GM12878 (cell line): ENCODE data around the gene CCDC134. TPM values are rescaled to one million over a fixed set of nuclear protein-coding genes. Genes with fewer than 3 reads are reported as not detected.

Experiments
- ATAC-seq: fragments of 200-7000 bp; cut with Tn5 transposase; 3 replicates; pipeline ENCODE4 v1.9.1; 2020; ENCODE audit warnings: mild to moderate bottlenecking, moderate library complexity
- BruUV-seq: library from RNA; stranded (reverse); fragments of 400-500 nt; replicated peaks from 2 replicates; lab custom pipeline; 2021; lab: Mats Ljungman, UMichigan
- CTCF ChIA-PET: fragments of 300-600 bp; sonication (Branson Sonifier 250); formaldehyde crosslinking; extraction: SDS; loops from one replicate; lab custom pipeline; 2021; ENCODE audit warnings: inconsistent platforms; lab: Yijun Ruan, JAX
- POLR2A ChIA-PET: fragments of 350-600 bp; formaldehyde crosslinking; extraction: SDS; loops from one replicate; lab custom pipeline; 2021; ENCODE audit warnings: inconsistent platforms; lab: Charles Lee
- RAD21 ChIA-PET: fragments of 300-600 bp; sonication (Branson Sonifier 250); formaldehyde crosslinking; loops from one replicate; lab custom pipeline; 2023; ENCODE audit warnings: antibody characterized with exemption; ENCODE audit not compliant: unreplicated experiment; lab: Charles Lee
- SMC1A ChIA-PET: fragments of 300-600 bp; sonication (Branson Sonifier 250); formaldehyde crosslinking; loops from one replicate; lab custom pipeline; 2023; ENCODE audit not compliant: unreplicated experiment, uncharacterized antibody; lab: Charles Lee
- DNase-seq: peaks from one replicate; pipeline ENCODE4 v3.0.0-alpha.2; 2011; ENCODE audit warnings: low read depth, low spot score
- FAIRE-seq: peaks from 3 replicates; lab custom pipeline; 2011; peaks lifted over from hg19 to GRCh38; lab: Jason Lieb, UNC
- H2AFZ ChIP-seq: 2 replicates; pipeline ENCODE4 v1.6.0; 2011; ENCODE audit warnings: low read depth, low read length, control low read depth; ENCODE audit not compliant: control insufficient read depth
- H3K27ac ChIP-seq: 2 replicates; pipeline ENCODE4 v1.5.1; 2011; ENCODE audit warnings: control low read depth; ENCODE audit not compliant: control insufficient read depth, insufficient read depth
- H3K27me3 ChIP-seq, 2 experiments: replicated peaks in 1 of 2; 2 replicates each; pipeline versions ENCODE4 v1.6.0 to v1.6.1; 2011; ENCODE audit warnings: low read length in 1 of 2; ENCODE audit not compliant: control insufficient read depth in 2 of 2, insufficient read depth in 2 of 2
- H3K36me3 ChIP-seq, 2 experiments: 2 replicates each; pipeline ENCODE4 v1.5.1; 2011; ENCODE audit warnings: low read length in 1 of 2; ENCODE audit not compliant: control insufficient read depth in 2 of 2, insufficient read depth in 2 of 2
- H3K4me1 ChIP-seq: 2 replicates; pipeline ENCODE4 v1.6.1; 2011; ENCODE audit warnings: mild to moderate bottlenecking, low read length, moderate library complexity, mixed read lengths; ENCODE audit not compliant: control insufficient read depth, insufficient read depth
- H3K4me2 ChIP-seq: 2 replicates; pipeline ENCODE4 v1.6.0; 2011; ENCODE audit warnings: control low read depth; ENCODE audit not compliant: control insufficient read depth, insufficient read depth
- H3K4me3 ChIP-seq: fragments of 200-600 bp; sonication (generic); 2 replicates; pipeline ENCODE4 v1.5.1; 2016
- H3K79me2 ChIP-seq: 2 replicates; pipeline ENCODE4 v1.6.0; 2011; ENCODE audit warnings: low read length; ENCODE audit not compliant: control insufficient read depth, insufficient read depth
- H3K9ac ChIP-seq: 2 replicates; pipeline ENCODE4 v1.8.0; 2011; ENCODE audit warnings: low read length, control low read depth, mixed read lengths; ENCODE audit not compliant: control insufficient read depth, insufficient read depth
- H3K9me3 ChIP-seq: replicated peaks from 3 replicates; pipeline ENCODE4 v1.5.1; 2011; ENCODE audit warnings: mild to moderate bottlenecking, low read length; ENCODE audit not compliant: control insufficient read depth, insufficient read depth
- H4K20me1 ChIP-seq: 2 replicates; pipeline ENCODE4 v1.6.0; 2011; ENCODE audit not compliant: control insufficient read depth, insufficient read depth
- HCFC1 ChIP-seq: fragments of 150-350 bp; IDR thresholded peaks from 2 replicates; pipeline ENCODE4 v1.6.1; 2014; ENCODE audit warnings: low read length
- YY1 ChIP-seq: IDR thresholded peaks from 2 replicates; pipeline ENCODE4 v1.6.1; 2011; ENCODE audit warnings: low read depth, mild to moderate bottlenecking, low read length
- WGBS: methylation state at CpG from one replicate; pipeline ENCODE4 v1.1.6; 2016; ENCODE audit warnings: low lambda C conversion rate; ENCODE audit not compliant: insufficient replicate concordance, insufficient coverage; ENCODE audit errors: missing lambda C conversion rate; 5-methylcytosine and 5-hydroxymethylcytosine counted together
- in situ Hi-C: fragments of 300-500 bp; cut with MboI; formaldehyde crosslinking; loops from 9 replicates; pipeline ENCODE4 v1.14.3; 2018; ENCODE audit warnings: mixed read lengths
- intact Hi-C: fragments of 100-400 bp; cut with micrococcal nuclease; formaldehyde crosslinking; loops from one replicate; pipeline ENCODE4 v1.14.2; 2022; ENCODE audit not compliant: unreplicated experiment
- polyA plus RNA-seq, 11 experiments: library from polyadenylated mRNA; depleted of rRNA in 4 of 11; unstranded in 6 of 11; stranded (reverse) in 5 of 11; fragments of >200 nt; fragmentation: Nextera tagmentation in 4 of 11; fragmentation: Illumina TruSeq in 1 of 11; extraction: Ambion mirVana in 4 of 11; extraction: Trizol in 1 of 11; gene quantifications; 1 replicate in 1 of 11; 2 replicates in 10 of 11; pipeline versions ENCODE4 v1.2.1 to v1.2.3, GENCODE V29; 2011 to 2016; ENCODE audit warnings: inconsistent platforms in 2 of 11, missing spikeins in 2 of 11, low read depth in 1 of 11
- total RNA-seq, 4 experiments: library from RNA; depleted of rRNA in 3 of 4; stranded (reverse); fragments of >200 nt in 3 of 4; fragmentation: Illumina TruSeq in 1 of 4; extraction: Trizol in 1 of 4; gene quantifications; 2 replicates each; pipeline versions ENCODE4 v1.2.1 to v1.2.3, GENCODE V29; 2013 to 2021

Gene CCDC134
- total and polyA plus RNA-seq, 10 of the 15 experiments (the other 5 are each of a cell fraction or from before 2014, with no cell fraction given) = 0.35 to 19.3 (median 11.8) TPM

- ChIA-PET POLR2A (interaction anchor here (0.6 to 9.4 kb wide), 8 partner anchors 11 to 104 kb away, joined by 3 to 135 read pairs (median 6); partner anchors contain the start of gene SREBF2), SMC1A (interaction anchor here (0.7 to 10.2 kb wide), 7 partner anchors 8 to 147 kb away, joined by 3 to 96 read pairs (median 8); partner anchors contain the start of genes CCDC134, MEI1 and SREBF2), RAD21 (interaction anchor here (0.8 to 1.8 kb wide), 5 partner anchors 10 to 148 kb away, joined by 3 to 11 read pairs (median 3); partner anchors contain the start of gene CCDC134)
- peaks cover 29% of the 10 kb centered on the region for H3K4me1 ChIP-seq
- peaks cover 3% of the 10 kb centered on the region; the same call in 1 of the 2 replicates for H4K20me1 ChIP-seq
- peaks cover 92% of the 10 kb centered on the region for H3K79me2 ChIP-seq
- FAIRE-seq (no peak), ATAC-seq (peak; percentile 39), DNase-seq (no peak)
- TSS peak; percentile 48 for BruUV-seq
- H3K27ac ChIP-seq = no peak overlapping the region
- 60% methylated on average over 4 of the region's 4 CpGs for WGBS
- peak overlapping the region; percentile 12 for H3K4me2 ChIP-seq
- 0 out of 2 replicates have a peak, but pooled peaks have one; percentile 30 for TF ChIP-seq YY1
- no peak for TF ChIP-seq HCFC1
- TF ChIP-seq, all 136 proteins: peak for 1
- Histone ChIP-seq H3K9ac (no peak overlapping the region), H3K9me3 (no peaks in the 10 kb centered on the region), H3K27me3 (no peaks in the 10 kb centered on the region), H2AFZ (no peak overlapping the region), H3K36me3 (peaks cover 0 to 5% of the 10 kb centered on the region in 2 experiments; a peak in 2 of 4 replicates), H3K4me3 (no peak overlapping the region)
- intact Hi-C loops (no loop called here), in situ Hi-C loops (no loop called here)
- CTCF ChIA-PET = interaction anchor here (0.7 to 3.6 kb wide), 8 partner anchors 8 to 265 kb away, joined by 3 to 26 read pairs (median 7); no protein-coding TSS in a partner anchor
These were observed 45.1 kb downstream of the CCDC134 start for GRCh38 chr22:41845380-41846267.
